ENCODE measurements around the gene CARHSP1. TPM values are rescaled to one million over a fixed set of nuclear protein-coding genes. Genes with fewer than 3 reads are reported as not detected.
"Not testable (repeated sequence)": the region's sequence is repeated elsewhere in the genome, so short reads cannot be mapped to it uniquely, and the experiment has no call there.

The CARHSP1 gene
- total RNA-seq, 3 donors from 2014 or later (not counting 1 experiment from before 2014, with no cell fraction given): 59.0 to 70.0 (median 60.1) TPM

DNA sequence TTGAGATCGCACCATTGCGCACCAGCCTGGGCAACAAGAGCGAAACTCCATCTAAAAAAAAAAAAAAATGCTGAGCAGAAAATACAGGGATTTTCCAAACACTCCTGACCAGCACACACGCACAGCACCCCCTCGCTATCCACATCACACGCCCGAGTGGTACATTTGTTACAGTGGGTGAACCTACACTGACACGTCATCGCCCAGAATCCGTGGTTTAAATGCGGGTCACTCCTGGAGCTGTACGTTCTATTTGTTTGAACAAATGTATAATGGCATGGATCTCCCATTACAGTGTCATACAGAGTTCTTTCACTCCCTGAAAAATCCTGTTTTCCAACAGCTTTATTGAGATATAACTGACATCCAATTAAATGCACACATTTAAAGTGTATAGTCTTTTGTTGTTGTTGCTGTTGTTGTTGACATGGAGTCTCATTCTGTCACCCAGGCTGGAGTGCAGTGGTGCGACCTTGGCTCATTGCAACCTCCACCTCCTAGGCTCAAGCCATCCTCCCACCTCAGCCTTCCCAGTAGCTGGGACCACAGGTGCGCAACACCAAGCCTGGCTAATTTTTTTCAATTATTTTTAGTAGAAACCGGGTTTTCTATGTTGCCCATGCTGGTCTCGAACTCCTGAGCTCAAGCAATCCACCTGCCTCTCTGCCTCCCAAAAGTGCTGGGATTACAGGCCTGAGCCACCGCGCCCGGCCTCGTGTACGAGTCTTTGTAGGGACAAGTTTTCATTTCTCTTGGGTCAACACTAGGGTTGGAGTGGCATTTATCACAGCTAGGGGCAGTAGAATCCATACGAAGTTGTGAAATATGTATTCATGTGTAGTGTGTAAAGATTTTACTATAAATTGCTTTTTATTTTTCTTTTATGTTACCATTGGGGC lies 4.4 kb upstream of the CARHSP1 start:
- no peak for ATAC-seq
- H3K27ac ChIP-seq (ENCODE audit: low read length): no peak overlapping the region
- TF ChIP-seq, protein P1, sequence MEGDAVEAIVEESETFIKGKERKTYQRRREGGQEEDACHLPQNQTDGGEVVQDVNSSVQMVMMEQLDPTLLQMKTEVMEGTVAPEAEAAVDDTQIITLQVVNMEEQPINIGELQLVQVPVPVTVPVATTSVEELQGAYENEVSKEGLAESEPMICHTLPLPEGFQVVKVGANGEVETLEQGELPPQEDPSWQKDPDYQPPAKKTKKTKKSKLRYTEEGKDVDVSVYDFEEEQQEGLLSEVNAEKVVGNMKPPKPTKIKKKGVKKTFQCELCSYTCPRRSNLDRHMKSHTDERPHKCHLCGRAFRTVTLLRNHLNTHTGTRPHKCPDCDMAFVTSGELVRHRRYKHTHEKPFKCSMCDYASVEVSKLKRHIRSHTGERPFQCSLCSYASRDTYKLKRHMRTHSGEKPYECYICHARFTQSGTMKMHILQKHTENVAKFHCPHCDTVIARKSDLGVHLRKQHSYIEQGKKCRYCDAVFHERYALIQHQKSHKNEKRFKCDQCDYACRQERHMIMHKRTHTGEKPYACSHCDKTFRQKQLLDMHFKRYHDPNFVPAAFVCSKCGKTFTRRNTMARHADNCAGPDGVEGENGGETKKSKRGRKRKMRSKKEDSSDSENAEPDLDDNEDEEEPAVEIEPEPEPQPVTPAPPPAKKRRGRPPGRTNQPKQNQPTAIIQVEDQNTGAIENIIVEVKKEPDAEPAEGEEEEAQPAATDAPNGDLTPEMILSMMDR (IDR thresholded peaks at IDR 0.05): no peak
- WGBS (ENCODE audit: insufficient coverage): 91% methylated on average over 21 of the region's 22 CpGs
- DNase-seq: no peak
- H3K4me1 Mint-ChIP-seq: peaks cover 22 to 25% of the 10 kb centered on the region in 2 donors
- H3K4me3 Mint-ChIP-seq: no peak overlapping the region
- H3K4me1 ChIP-seq (ENCODE audit: control insufficient read depth, insufficient read depth, low read length): peaks cover 19% of the 10 kb centered on the region
- H3K27ac Mint-ChIP-seq: no peak overlapping the region
- no peaks in the 10 kb centered on the region for H3K27me3 ChIP-seq (ENCODE audit: control insufficient read depth, insufficient read depth, low read length)
- H3K36me3 Mint-ChIP-seq: no peaks in the 10 kb centered on the region
- no peak overlapping the region for H3K4me3 ChIP-seq (ENCODE audit: low read length)
- H3K9me3 ChIP-seq (ENCODE audit: control insufficient read depth, insufficient read depth, low read length): no peaks in the 10 kb centered on the region
- intact Hi-C loops (cut with micrococcal nuclease): no loop called here
- no peaks in the 10 kb centered on the region for H3K27me3 Mint-ChIP-seq (ENCODE audit: low read depth in 2 of 2)
- H3K9me3 Mint-ChIP-seq: no peaks in the 10 kb centered on the region
- H3K36me3 ChIP-seq (ENCODE audit: control insufficient read depth, insufficient read depth, low read length): no peaks in the 10 kb centered on the region

DNA sequence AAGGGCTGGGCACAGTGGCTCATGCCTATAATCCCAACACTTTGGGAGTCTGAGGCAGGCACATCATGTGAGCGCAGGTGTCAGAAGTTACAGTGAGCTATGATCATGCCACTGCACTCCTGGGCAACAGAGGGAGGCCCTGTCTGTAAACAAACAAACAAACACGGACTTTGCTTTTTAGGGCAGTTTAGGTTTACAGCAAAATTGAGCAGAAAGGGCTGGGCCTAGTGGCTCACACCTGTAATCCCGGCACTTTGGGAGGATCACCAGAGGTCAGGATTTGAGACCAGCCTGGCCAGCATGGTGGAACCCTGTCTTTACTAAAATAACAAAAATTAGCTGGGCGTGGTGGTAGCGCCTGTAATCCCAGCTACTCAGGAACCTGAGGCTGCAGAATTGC lies 3.3 kb upstream of the CARHSP1 start:
- intact Hi-C loops (cut with micrococcal nuclease): no loop called here
- Mint-ChIP-seq H3K27me3 (ENCODE audit: low read depth in 2 of 2) (no peaks in the 10 kb centered on the region), H3K4me3 (no peak overlapping the region), H3K4me1 (peaks cover 33 to 37% of the 10 kb centered on the region in 2 donors), H3K36me3 (no peaks in the 10 kb centered on the region), H3K9me3 (no peaks in the 10 kb centered on the region), H3K27ac (no peak overlapping the region)
- Histone ChIP-seq H3K27ac (ENCODE audit: low read length) (no peak overlapping the region), H3K36me3 (ENCODE audit: control insufficient read depth, insufficient read depth, low read length) (no peaks in the 10 kb centered on the region), H3K4me1 (ENCODE audit: control insufficient read depth, insufficient read depth, low read length) (peaks cover 29% of the 10 kb centered on the region), H3K4me3 (ENCODE audit: low read length) (no peak overlapping the region), H3K9me3 (ENCODE audit: control insufficient read depth, insufficient read depth, low read length) (no peaks in the 10 kb centered on the region), H3K27me3 (ENCODE audit: control insufficient read depth, insufficient read depth, low read length) (no peaks in the 10 kb centered on the region)
- no peak for ATAC-seq
- TF ChIP-seq, protein P1 (IDR thresholded peaks at IDR 0.05): no peak
- DNase-seq: no peak
- 94% methylated on average over 5 of the region's 5 CpGs for WGBS (ENCODE audit: insufficient coverage)

DNA sequence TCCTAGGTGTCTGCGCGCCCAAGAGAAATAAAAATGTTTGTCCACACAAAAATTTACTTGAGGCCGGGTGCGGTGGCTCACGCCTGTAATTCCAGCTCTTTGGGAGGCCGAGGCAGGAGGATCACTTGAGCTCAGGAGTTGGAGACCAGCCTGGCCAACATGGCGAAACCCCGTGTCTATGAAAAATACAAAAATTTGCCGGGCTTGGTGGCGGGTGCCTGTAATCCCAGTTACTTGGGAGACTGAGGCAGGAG lies 1.1 kb upstream of the CARHSP1 start:
- not testable (repeated sequence) for H3K9me3 ChIP-seq (ENCODE audit: control insufficient read depth, insufficient read depth, low read length); ATAC-seq; H3K27ac Mint-ChIP-seq; H3K27me3 Mint-ChIP-seq (ENCODE audit: low read depth in 2 of 2); H3K36me3 Mint-ChIP-seq; H3K27ac ChIP-seq (ENCODE audit: low read length); H3K4me3 Mint-ChIP-seq; H3K9me3 Mint-ChIP-seq; H3K36me3 ChIP-seq (ENCODE audit: control insufficient read depth, insufficient read depth, low read length); DNase-seq; H3K27me3 ChIP-seq (ENCODE audit: control insufficient read depth, insufficient read depth, low read length); H3K4me3 ChIP-seq (ENCODE audit: low read length)
- peaks cover 46 to 55% of the 10 kb centered on the region in 2 donors for H3K4me1 Mint-ChIP-seq
- intact Hi-C loops (cut with micrococcal nuclease): loop anchor here (1.0 to 5.0 kb wide), 2 partner anchors 73 to 198 kb away; partner anchors contain the start of genes ABAT, PMM2 and TMEM186
- 98% methylated on average over 10 of the region's 10 CpGs for WGBS (ENCODE audit: insufficient coverage)
- H3K4me1 ChIP-seq (ENCODE audit: control insufficient read depth, insufficient read depth, low read length): peaks cover 46% of the 10 kb centered on the region

DNA sequence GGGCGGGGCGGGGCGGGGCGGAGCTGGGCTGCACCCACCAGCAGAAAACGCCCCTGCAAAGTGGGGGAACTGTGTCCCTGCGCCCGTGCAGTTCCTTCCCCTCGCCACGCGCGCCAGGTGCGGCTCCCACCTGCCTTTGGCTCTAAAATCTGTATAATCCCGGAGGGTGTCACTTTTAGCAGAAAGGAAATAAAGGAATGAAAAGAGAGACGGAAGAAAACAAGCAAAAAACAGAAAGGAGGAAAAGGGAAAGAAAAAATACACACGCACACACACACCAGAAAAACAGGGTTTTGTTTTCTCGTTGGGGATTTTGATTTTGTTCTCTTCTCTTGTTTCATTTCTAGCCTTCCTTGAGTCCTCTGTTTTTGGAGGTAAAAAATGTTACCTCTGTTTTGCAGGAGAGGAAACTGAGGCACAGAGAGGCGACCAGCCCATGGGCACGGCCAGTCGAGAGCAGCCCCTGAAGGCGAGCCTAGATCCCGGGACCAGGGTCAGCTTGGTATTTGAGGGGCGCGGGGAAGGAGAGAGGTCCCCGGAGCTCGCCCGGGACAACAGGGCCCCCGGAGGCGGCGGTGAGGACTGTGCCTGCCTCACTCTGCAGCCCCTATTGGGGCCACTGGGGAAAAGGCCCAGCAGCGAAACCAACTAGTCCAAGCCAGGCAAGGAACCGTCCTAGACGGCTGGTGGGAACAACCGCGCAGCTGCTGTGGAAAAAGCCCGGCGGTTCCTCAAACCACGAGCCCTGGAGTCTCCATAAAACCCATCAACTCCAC lies 594 bp upstream of the CARHSP1 start:
- H3K36me3 ChIP-seq (ENCODE audit: control insufficient read depth, insufficient read depth, low read length): no peaks in the 10 kb centered on the region
- H3K4me1 ChIP-seq (ENCODE audit: control insufficient read depth, insufficient read depth, low read length): peaks cover 47% of the 10 kb centered on the region
- H3K4me3 Mint-ChIP-seq: peak overlapping the region; percentile 85
- no peaks in the 10 kb centered on the region for H3K9me3 ChIP-seq (ENCODE audit: control insufficient read depth, insufficient read depth, low read length)
- H3K4me3 ChIP-seq (ENCODE audit: low read length): peak overlapping the region; percentile 42
- H3K27ac ChIP-seq (ENCODE audit: low read length): no peak overlapping the region
- no peaks in the 10 kb centered on the region for H3K36me3 Mint-ChIP-seq
- DNase-seq: no peak
- H3K9me3 Mint-ChIP-seq: no peaks in the 10 kb centered on the region
- 25% methylated on average over 35 of the region's 37 CpGs for WGBS (ENCODE audit: insufficient coverage)
- H3K27me3 Mint-ChIP-seq (ENCODE audit: low read depth in 2 of 2): no peaks in the 10 kb centered on the region
- H3K27ac Mint-ChIP-seq: peak overlapping the region; percentile 13 to 58
- peaks cover 43 to 55% of the 10 kb centered on the region in 2 donors for H3K4me1 Mint-ChIP-seq
- intact Hi-C loops (cut with micrococcal nuclease): loop anchor here (1.0 to 5.0 kb wide), 2 partner anchors 72 to 197 kb away; partner anchors contain the start of genes ABAT, PMM2 and TMEM186
- H3K27me3 ChIP-seq (ENCODE audit: control insufficient read depth, insufficient read depth, low read length): no peaks in the 10 kb centered on the region
- TF ChIP-seq, protein P1 (IDR thresholded peaks at IDR 0.05): no peak
- ATAC-seq: no peak

Measured in natural killer cell (primary cell).